ENCODE data around the gene KCNG3. TPM values are rescaled to one million over a fixed set of nuclear protein-coding genes. Genes with fewer than 3 reads are reported as not detected.

Gene KCNG3
- total and polyA plus RNA-seq, 2 donors from 2014 or later: 0.19 to 0.88 TPM

- DNase-seq (no peak), FAIRE-seq (no peak)
- no peaks in the 10 kb centered on the region for H3K27me3 ChIP-seq (ENCODE audit: control insufficient read depth, insufficient read depth, low read length)
- H3K9me3 ChIP-seq (ENCODE audit: control insufficient read depth in 2 of 3, insufficient read depth in 1 of 3, low read length in 3 of 3): no peaks in the 10 kb centered on the region
- H3K4me1 ChIP-seq (ENCODE audit: control insufficient read depth in 2 of 3, insufficient read depth in 2 of 3, low read depth in 1 of 3, low read length in 3 of 3): no peaks in the 10 kb centered on the region
- H3K36me3 ChIP-seq (ENCODE audit: control insufficient read depth in 2 of 3, insufficient read depth in 3 of 3, low read length in 3 of 3): no peaks in the 10 kb centered on the region
- intact Hi-C loops (cut with DNase I): no loop called here
- no peak overlapping the region for H3K4me3 ChIP-seq (ENCODE audit: low read length in 3 of 3)
- H3K27ac ChIP-seq (ENCODE audit: low read depth in 2 of 2, low read length in 2 of 2): no peak overlapping the region
- no peak for TF ChIP-seq CTCF (IDR thresholded peaks at IDR 0.05; ENCODE audit: borderline replicate concordance, extremely low read depth, insufficient read depth)
- no peak overlapping the region for H3K9ac ChIP-seq (ENCODE audit: low read length in 3 of 3)
Observed at GRCh38 chr2:42458396-42458795, 35.4 kb downstream of the KCNG3 start.

GRCh38 chr2:42457011-42457410 is 36.8 kb downstream of the KCNG3 start:
- FAIRE-seq (no peak), DNase-seq (no peak)
- H3K9ac ChIP-seq (ENCODE audit: low read length in 3 of 3): no peak overlapping the region
- no peaks in the 10 kb centered on the region for H3K36me3 ChIP-seq (ENCODE audit: control insufficient read depth in 2 of 3, insufficient read depth in 3 of 3, low read length in 3 of 3)
- no peak for TF ChIP-seq CTCF (IDR thresholded peaks at IDR 0.05; ENCODE audit: borderline replicate concordance, extremely low read depth, insufficient read depth)
- no peak overlapping the region for H3K27ac ChIP-seq (ENCODE audit: low read depth in 2 of 2, low read length in 2 of 2)
- intact Hi-C loops (cut with DNase I): no loop called here
- H3K9me3 ChIP-seq (ENCODE audit: control insufficient read depth in 2 of 3, insufficient read depth in 1 of 3, low read length in 3 of 3): no peaks in the 10 kb centered on the region
- no peaks in the 10 kb centered on the region for H3K27me3 ChIP-seq (ENCODE audit: control insufficient read depth, insufficient read depth, low read length)
- no peak overlapping the region for H3K4me3 ChIP-seq (ENCODE audit: low read length in 3 of 3)
- no peaks in the 10 kb centered on the region for H3K4me1 ChIP-seq (ENCODE audit: control insufficient read depth in 2 of 3, insufficient read depth in 2 of 3, low read depth in 1 of 3, low read length in 3 of 3)

GRCh38 chr2:42456126-42456839 is 37.5 kb downstream of the KCNG3 start:
- Histone ChIP-seq H3K27me3 (ENCODE audit: control insufficient read depth, insufficient read depth, low read length) (no peaks in the 10 kb centered on the region), H3K36me3 (ENCODE audit: control insufficient read depth in 2 of 3, insufficient read depth in 3 of 3, low read length in 3 of 3) (no peaks in the 10 kb centered on the region), H3K9me3 (ENCODE audit: control insufficient read depth in 2 of 3, insufficient read depth in 1 of 3, low read length in 3 of 3) (no peaks in the 10 kb centered on the region), H3K9ac (ENCODE audit: low read length in 3 of 3) (no peak overlapping the region), H3K27ac (ENCODE audit: low read depth in 2 of 2, low read length in 2 of 2) (no peak overlapping the region), H3K4me1 (ENCODE audit: control insufficient read depth in 2 of 3, insufficient read depth in 2 of 3, low read depth in 1 of 3, low read length in 3 of 3) (no peaks in the 10 kb centered on the region), H3K4me3 (ENCODE audit: low read length in 3 of 3) (no peak overlapping the region)
- no peak for FAIRE-seq
- no peak for TF ChIP-seq CTCF (IDR thresholded peaks at IDR 0.05; ENCODE audit: borderline replicate concordance, extremely low read depth, insufficient read depth)
- intact Hi-C loops (cut with DNase I): no loop called here
- DNase-seq: no peak

- Histone ChIP-seq H3K36me3 (ENCODE audit: control insufficient read depth in 2 of 3, insufficient read depth in 3 of 3, low read length in 3 of 3) (no peaks in the 10 kb centered on the region), H3K27ac (ENCODE audit: low read depth in 2 of 2, low read length in 2 of 2) (no peak overlapping the region), H3K9me3 (ENCODE audit: control insufficient read depth in 2 of 3, insufficient read depth in 1 of 3, low read length in 3 of 3) (no peaks in the 10 kb centered on the region), H3K27me3 (ENCODE audit: control insufficient read depth, insufficient read depth, low read length) (no peaks in the 10 kb centered on the region), H3K4me3 (ENCODE audit: low read length in 3 of 3) (no peak overlapping the region), H3K9ac (ENCODE audit: low read length in 3 of 3) (no peak overlapping the region), H3K4me1 (ENCODE audit: control insufficient read depth in 2 of 3, insufficient read depth in 2 of 3, low read depth in 1 of 3, low read length in 3 of 3) (no peaks in the 10 kb centered on the region)
- FAIRE-seq: no peak
- intact Hi-C loops (cut with DNase I): no loop called here
- TF ChIP-seq CTCF (IDR thresholded peaks at IDR 0.05; ENCODE audit: borderline replicate concordance, extremely low read depth, insufficient read depth): no peak
- no peak for DNase-seq
Observed at GRCh38 chr2:42452545-42452944, 41.2 kb downstream of the KCNG3 start.

All from kidney (tissue), 14 donors.